HG03135 (cell line): ENCODE data around the gene SYNJ2.

Experiments used
- ATAC-seq: cut with Tn5 transposase; IDR thresholded peaks from one replicate; pipeline ENCODE4 v1.9.1; 2021; ENCODE audit warnings: mild to moderate bottlenecking, moderate library complexity; ENCODE audit not compliant: unreplicated experiment

SYNJ2 gene

DNA sequence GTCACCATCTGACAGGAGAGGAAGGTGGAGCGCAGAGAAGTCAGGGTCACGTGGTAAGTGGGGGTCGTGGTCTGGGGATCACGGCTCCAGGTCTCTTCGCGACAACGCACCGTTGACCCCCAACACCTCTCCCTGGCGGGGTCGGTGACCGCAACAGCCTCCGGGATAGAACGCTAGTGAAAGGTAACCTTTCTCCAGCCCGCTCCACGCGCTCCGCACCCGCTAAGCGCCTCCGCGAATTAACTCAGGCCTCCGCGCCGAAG lies 600 bp upstream of the SYNJ2 start:
- no peak for ATAC-seq

GRCh38 chr6:157982102-157982562 lies 469 bp downstream of the SYNJ2 start:
- ATAC-seq = peak; percentile 36

DNA sequence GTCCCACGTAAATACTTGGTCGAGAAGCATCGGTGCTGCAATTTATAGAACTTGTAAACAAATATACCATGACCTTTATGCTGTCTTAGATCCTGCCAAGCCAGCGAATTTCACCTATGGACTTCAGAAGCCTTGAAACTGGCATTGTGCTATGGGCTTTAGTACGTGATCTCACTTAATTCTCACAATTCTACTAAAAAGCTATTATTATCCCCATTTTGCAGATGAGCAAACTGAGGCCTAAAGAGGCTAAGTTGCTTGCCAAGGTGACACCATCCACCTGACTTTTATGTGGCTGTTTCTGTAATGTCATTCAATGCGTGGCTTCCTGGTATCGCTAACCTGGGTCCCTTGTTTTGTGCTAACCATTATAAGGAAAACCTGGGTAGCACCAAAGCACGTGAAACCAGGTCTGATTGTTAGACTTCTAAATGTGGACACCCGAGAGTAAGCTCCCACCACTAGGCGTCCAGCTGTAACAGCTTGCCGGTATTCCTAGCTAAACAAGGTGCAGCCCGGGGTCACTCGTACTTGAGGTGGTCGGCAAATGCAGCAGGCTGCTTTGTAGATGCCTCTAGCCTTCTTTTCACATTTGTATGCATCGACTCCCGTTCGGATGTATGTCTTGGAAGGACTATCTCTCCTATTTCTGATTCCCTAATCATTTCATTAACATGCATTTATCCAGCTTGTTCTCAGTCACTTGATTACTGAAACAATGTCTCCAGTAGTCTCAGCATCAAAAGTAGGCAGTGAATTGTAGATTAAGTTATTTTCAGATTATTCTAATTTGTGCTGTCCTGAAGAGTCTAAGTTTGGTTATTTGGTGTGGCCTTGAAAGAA lies 1.1 kb downstream of the SYNJ2 start:
- no peak for ATAC-seq

- ATAC-seq = no peak
Observed at GRCh38 chr6:157983406-157984119, 1.9 kb downstream of the SYNJ2 start.

- no peak for ATAC-seq
Observed at GRCh38 chr6:157984128-157984527, 2.5 kb downstream of the SYNJ2 start.

DNA sequence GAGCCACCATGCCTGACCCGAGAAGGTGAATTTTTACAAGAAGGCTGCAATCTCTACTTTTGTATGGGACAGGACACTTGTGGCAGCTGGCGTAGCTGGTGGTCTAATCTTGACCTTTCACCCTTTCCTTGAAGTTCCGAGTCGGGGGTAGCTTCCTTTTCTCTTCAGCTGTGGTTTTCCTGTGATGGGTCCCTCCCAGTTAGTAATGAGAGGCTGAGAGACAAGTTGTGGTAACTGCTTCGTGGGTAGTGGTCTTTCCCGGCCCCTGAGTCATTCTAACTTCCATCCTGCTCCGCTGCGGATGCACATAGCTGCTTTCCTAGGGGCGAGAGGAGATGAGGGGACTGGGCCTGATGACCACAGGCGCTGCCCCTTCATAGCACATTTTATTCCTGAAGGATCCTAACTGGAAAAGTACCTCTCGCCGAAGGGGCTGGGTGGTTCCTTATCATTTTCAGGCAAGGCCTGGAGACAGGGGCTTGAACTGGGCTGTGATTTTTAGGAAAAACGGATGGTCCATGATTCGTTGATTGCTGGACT lies 3.1 kb downstream of the SYNJ2 start:
- ATAC-seq = no peak

GRCh38 chr6:157985378-157986155 lies 3.9 kb downstream of the SYNJ2 start:
- no peak for ATAC-seq

DNA sequence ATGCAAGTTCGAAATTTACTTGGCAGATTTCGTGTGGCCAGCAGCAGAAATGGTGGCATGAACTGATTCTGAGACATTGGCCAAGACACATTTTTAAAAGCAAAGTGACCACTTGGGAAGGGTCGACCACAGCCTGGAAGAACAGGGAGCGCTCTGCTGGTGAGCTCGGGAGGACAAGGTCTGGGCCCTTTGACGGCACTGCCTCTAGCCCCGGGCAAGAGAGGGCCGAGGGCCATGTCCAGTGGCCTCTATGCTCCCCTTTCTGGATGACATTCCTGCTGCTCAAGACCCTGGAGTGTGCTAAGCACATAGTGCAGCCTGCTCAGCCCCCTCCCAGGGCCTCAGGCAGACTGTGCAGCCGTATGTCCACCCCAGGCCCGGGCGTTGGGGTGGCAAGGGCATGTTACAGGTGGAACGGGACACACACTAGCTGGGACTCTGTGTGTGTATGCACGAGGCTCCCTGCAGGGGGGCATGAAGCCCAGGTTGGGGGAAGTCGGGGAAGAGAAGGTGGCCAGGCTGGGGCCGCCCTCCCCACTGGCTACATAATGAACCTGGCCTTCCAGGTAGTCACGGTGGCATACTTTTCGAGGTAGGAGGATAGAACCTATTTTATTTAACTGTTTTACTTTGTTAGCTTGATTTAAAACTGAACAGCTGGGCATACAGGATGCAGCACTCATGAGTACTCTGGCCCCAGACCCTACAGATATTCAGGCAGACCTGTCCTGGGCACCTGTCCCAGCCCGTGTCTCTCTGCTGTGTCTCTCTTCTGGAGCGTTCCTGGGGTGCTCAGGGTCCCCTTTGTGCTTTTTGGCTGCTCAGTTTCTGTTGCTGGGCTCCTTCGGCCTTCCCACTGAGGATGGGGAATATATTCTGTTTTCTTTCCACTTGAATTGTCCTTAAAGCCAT lies 6.4 kb downstream of the SYNJ2 start:
- no peak for ATAC-seq

- ATAC-seq = no peak
Observed at GRCh38 chr6:157988700-157989063, 7.0 kb downstream of the SYNJ2 start.

DNA sequence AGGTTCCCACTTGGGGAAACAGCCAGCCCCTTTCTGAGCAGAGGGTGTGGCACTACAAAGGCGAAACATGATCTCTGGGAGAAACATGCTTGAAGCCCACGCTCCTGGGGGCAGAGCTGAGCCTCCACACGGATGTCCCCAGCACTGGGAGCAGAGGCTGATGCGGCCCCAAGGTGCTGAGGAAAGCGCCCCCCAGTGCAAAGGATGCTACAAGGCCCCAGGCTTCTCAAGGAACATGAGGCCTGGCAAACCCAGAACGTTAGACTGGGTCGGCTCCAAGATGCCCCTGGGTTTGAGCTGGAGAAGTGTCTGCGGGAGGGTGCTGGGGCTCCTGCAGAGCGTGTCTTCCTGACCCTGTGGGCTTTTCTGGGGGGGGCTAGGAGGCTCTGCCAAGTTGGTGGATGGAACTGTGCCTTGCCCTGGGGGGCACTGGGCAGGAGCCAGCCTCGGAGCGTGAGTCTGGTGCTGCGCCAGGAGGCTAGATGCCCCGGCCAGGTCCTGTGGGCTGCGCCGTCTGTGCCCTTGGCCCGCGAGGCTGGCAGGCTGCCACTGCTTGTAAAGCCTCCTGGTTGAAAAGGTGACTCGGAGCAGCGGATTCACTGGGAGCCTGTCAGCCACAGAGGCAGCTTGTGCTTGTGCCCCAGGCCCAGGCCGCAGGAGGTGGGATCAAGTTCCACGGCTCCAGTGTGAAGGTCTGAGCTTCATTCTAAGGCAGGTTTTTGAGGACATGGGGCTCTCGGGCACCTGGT lies 8.1 kb downstream of the SYNJ2 start:
- ATAC-seq = no peak

- no peak for ATAC-seq
Observed at GRCh38 chr6:157990321-157991066, 8.8 kb downstream of the SYNJ2 start.

DNA sequence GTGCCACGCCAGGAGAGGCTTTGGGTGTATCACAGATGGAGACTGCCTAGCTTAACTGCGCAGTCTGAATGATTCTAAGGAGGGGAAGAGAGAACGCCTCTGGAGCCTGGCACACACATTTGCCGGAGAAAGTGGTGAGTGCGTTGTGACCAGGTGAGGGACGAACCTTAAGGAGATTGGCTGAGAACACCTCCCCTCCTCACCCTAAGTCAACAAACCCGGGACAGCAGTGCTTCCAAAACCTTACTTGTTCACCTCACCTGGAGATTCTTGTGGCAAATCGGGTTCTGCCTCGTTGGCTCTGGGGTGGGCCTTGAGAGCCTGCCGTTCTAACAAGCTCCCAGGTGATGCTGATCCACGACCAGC lies 9.4 kb downstream of the SYNJ2 start:
- no peak for ATAC-seq

DNA sequence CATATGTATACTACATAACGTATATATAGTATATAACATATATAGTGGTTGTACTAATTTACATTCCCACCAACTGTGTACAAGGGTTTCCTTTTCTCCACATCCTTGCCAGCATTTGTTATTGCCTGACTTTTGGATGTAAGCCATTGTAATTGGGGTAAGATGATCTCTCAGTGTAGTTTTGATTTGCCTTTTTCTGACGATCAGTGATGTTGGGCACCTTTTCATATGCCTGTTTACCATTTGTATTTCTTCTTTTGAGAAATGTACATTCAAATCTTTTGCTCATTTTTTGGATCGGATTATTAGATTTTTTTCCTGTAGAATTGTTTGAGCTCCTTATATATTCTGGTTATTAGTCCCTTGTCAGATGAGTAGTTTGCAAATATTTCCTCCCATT lies 11.4 kb downstream of the SYNJ2 start:
- no peak for ATAC-seq

DNA sequence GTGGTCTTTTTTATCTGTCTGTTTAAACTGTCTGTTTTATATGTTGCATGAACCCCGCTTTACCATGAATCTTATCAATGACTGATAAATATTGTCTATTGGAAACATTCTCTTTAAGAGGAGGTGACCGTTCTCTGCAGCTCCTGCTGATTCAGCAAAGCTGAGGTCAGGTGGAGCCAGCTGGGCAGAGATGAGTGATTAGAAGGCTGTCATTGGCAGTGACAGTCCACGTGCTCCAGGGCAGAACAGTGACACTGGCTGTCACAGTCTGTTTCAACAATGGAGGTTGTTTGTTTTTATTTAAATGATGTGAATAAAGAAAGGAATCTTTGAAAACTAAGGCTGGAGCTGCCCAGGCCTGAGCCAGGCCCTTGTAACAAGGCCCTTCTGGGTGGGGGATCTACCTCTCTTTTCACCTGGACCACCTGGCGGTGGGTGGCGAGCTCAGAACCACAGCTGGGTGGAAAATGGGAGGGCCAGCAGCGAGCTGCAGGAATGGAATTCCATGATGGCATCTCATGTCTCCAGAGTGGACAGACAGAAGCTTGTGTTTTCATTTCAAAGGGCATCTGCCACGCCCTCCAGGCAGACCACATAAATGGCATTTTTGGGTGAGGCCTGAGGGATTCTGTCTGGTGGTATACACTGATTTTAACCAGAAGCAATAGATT lies 12.6 kb downstream of the SYNJ2 start:
- ATAC-seq = no peak

DNA sequence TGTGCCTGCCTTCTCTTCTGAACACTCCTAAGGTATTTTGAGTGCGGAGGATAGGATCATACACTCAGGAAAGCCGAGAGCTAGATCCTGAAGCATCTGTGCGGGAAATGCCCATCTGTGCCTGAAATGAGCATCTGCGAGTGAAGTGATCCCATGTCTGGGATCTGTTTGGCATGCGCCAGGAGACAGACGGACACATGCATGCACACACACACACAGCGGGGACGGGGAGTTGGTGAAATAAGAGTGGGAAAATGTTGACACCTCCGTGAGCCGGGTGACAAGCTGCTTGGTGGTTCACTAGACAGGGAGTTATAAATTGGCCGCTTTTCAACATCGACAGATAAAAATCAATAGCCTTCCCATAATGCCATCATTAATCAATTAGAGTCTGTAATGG lies 13.8 kb downstream of the SYNJ2 start:
- no peak for ATAC-seq

DNA sequence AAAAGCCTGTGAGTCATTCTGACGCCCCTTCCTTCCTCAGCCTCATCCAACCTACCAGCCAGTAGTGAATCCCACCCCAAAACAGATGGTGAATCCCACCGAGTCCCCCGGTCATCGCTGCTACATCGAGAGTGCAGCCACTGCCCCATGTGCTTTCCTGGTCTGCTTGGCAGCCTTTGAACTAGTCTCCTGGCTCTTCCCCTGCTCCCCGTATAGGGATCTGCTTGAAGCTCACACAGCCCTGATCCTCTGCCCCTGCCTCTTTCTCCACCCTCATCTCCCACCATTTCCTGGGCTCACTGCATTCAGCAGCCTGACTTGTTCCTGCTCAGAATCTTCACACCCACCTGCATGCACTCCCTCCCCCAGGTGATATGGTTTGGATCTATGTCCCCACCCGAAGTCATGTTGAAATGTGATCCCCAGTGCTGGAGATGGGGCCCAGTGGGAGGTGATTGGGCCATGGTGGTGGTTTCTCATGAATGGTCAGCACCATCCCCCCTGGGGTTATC lies 14.6 kb downstream of the SYNJ2 start:
- no peak for ATAC-seq

- ATAC-seq = no peak
Observed at GRCh38 chr6:157996918-157997702, 15.4 kb downstream of the SYNJ2 start.
